Right ventricle myocardium inferior (tissue), 1 donor: ENCODE measurements around the gene COL15A1. TPM values are rescaled to one million over a fixed set of nuclear protein-coding genes. Genes with fewer than 3 reads are reported as not detected.

Experiments used
- ATAC-seq: fragments of 200-7000 bp; cut with Tn5 transposase; one replicate; pipeline ENCODE4 v1.9.1; 2020; ENCODE audit warnings: mild to moderate bottlenecking, moderate library complexity
- DNase-seq: peaks from one replicate; pipeline ENCODE4 v3.0.0; 2021; ENCODE audit errors: missing footprints
- intact Hi-C: fragments of 100-400 bp; cut with DNase I; formaldehyde crosslinking; loops from one replicate; pipeline ENCODE4 v1.11.0; 2022
- total RNA-seq: library from RNA; stranded (reverse); fragmentation: NEBNext Ultra II Directional; extraction: Animal tissue kit (Norgen Biotek cat#: 25700); gene quantifications from one replicate; pipeline ENCODE4 v1.2.1, GENCODE V29; 2021
- donor health status: DM: no; HTN: yes; CAD: no; lungs with severe emphysema.

COL15A1 gene
- total RNA-seq, 1 donor from 2014 or later, result 58.3 TPM

- DNase-seq, result no peak
- intact Hi-C loops, result no loop called here
These were observed 73.1 kb downstream of the COL15A1 start for GRCh38 chr9:99016681-99017387.

GRCh38 chr9:99018653-99019052 lies 74.9 kb downstream of the COL15A1 start:
- intact Hi-C loops, result no loop called here
- ATAC-seq (no peak), DNase-seq (no peak)

More at GRCh38 chr9:99016681-99017387, 73.1 kb downstream of the COL15A1 start:
- no peak for ATAC-seq

GRCh38 chr9:99019510-99020331 lies 76.0 kb downstream of the COL15A1 start:
- DNase-seq (no peak), ATAC-seq (peak; percentile 45)
- intact Hi-C loops, result no loop called here

GRCh38 chr9:99020786-99021436 lies 77.2 kb downstream of the COL15A1 start:
- intact Hi-C loops, result no loop called here
- DNase-seq (no peak), ATAC-seq (no peak)

GRCh38 chr9:99021512-99021911 lies 77.8 kb downstream of the COL15A1 start:
- intact Hi-C loops, result no loop called here
- DNase-seq (no peak), ATAC-seq (no peak)

- intact Hi-C loops, result no loop called here
- peak; percentile 53 for ATAC-seq
- DNase-seq, result no peak
These were observed 79.5 kb downstream of the COL15A1 start for GRCh38 chr9:99023231-99023630.

GRCh38 chr9:99023831-99024230 lies 80.1 kb downstream of the COL15A1 start:
- ATAC-seq (peak; percentile 55), DNase-seq (peak; percentile 81)
- intact Hi-C loops, result no loop called here

GRCh38 chr9:99024959-99025358 lies 81.3 kb downstream of the COL15A1 start:
- DNase-seq (no peak), ATAC-seq (no peak)
- intact Hi-C loops, result no loop called here

- ATAC-seq (no peak), DNase-seq (no peak)
These were observed 82.0 kb downstream of the COL15A1 start for GRCh38 chr9:99025616-99026270.

GRCh38 chr9:99026271-99026955 lies 82.7 kb downstream of the COL15A1 start:
- no peak for ATAC-seq
- no peak for DNase-seq
- intact Hi-C loops, result no loop called here

More at GRCh38 chr9:99025616-99026270, 82.0 kb downstream of the COL15A1 start:
- intact Hi-C loops, result no loop called here

- intact Hi-C loops, result no loop called here
- ATAC-seq (no peak), DNase-seq (no peak)
These were observed 83.2 kb downstream of the COL15A1 start for GRCh38 chr9:99026956-99027298.

- no peak for DNase-seq
- intact Hi-C loops, result no loop called here
- ATAC-seq, result no peak
These were observed 83.7 kb downstream of the COL15A1 start for GRCh38 chr9:99027443-99027842.

- ATAC-seq, result no peak
- intact Hi-C loops, result no loop called here
- no peak for DNase-seq
These were observed 85.5 kb downstream of the COL15A1 start for GRCh38 chr9:99029083-99029645.

GRCh38 chr9:99030092-99030511 lies 86.4 kb downstream of the COL15A1 start:
- intact Hi-C loops, result no loop called here
- DNase-seq, result no peak
- no peak for ATAC-seq

- no peak for DNase-seq
- intact Hi-C loops, result no loop called here
These were observed 87.0 kb downstream of the COL15A1 start for GRCh38 chr9:99030610-99031109.

GRCh38 chr9:99031319-99031718 lies 87.6 kb downstream of the COL15A1 start:
- DNase-seq (no peak), ATAC-seq (no peak)
- intact Hi-C loops, result no loop called here

More at GRCh38 chr9:99030610-99031109, 87.0 kb downstream of the COL15A1 start:
- ATAC-seq, result no peak

GRCh38 chr9:99031994-99032393 lies 88.3 kb downstream of the COL15A1 start:
- DNase-seq (no peak), ATAC-seq (no peak)
- intact Hi-C loops, result no loop called here

GRCh38 chr9:99034149-99034548 lies 90.4 kb downstream of the COL15A1 start:
- no peak for ATAC-seq
- intact Hi-C loops, result no loop called here

More at GRCh38 chr9:99034149-99034548, 90.4 kb downstream of the COL15A1 start:
- no peak for DNase-seq
